ENCODE results near the gene SYNE1. TPM values are rescaled to one million over a fixed set of nuclear protein-coding genes. Genes with fewer than 3 reads are reported as not detected.

Gene SYNE1
- total and polyA plus RNA-seq, 2 of the 8 experiments (the other 6 are each of a cell fraction or from before 2014, with no cell fraction given): 2.8 to 5.5 TPM

- H2AK5ac ChIP-seq (ENCODE audit: low read depth, low read length): no peak overlapping the region
- no peak overlapping the region for H4K5ac ChIP-seq (ENCODE audit: insufficient read length, low read depth, low read length)
- POLR2A ChIA-PET (ENCODE audit: partially characterized antibody): no interaction called here
- TF ChIP-seq SP2 (IDR thresholded peaks at IDR 0.05; ENCODE audit: low read length): no peak
- no peak for TF ChIP-seq POU5F1 (IDR thresholded peaks at IDR 0.05; ENCODE audit: low read depth, low read length)
- TF ChIP-seq MAFK (IDR thresholded peaks at IDR 0.05; ENCODE audit: low read depth, low read length): no peak
- TF ChIP-seq KDM5A (IDR thresholded peaks at IDR 0.05; ENCODE audit: low read length): no peak
- TF ChIP-seq BACH1 (IDR thresholded peaks at IDR 0.05; ENCODE audit: low read length): no peak
- no peak for TF ChIP-seq CBX5 (IDR thresholded peaks at IDR 0.05; ENCODE audit: low read depth, low read length)
- TF ChIP-seq SIN3A (conservative IDR thresholded peaks at IDR 0.05 in 1 of 2, IDR thresholded peaks at IDR 0.05 in 1 of 2; ENCODE audit: low read depth in 1 of 2, low read length in 2 of 2): no peak
- no peak for TF ChIP-seq KDM4A (IDR thresholded peaks at IDR 0.05; ENCODE audit: low read depth, low read length, severe bottlenecking)
- TF ChIP-seq RAD21 (IDR thresholded peaks at IDR 0.05 in 1 of 2, conservative IDR thresholded peaks at IDR 0.05 in 1 of 2; ENCODE audit: low read depth in 2 of 2, low read length in 2 of 2): no peak
- TF ChIP-seq RNF2 (IDR thresholded peaks at IDR 0.05; ENCODE audit: borderline replicate concordance, low read depth, low read length, missing control alignments, poor library complexity, severe bottlenecking): no peak
- no peak for TF ChIP-seq BRCA1 (IDR thresholded peaks at IDR 0.05; ENCODE audit: low read depth, low read length)
- TF ChIP-seq JUND (IDR thresholded peaks at IDR 0.05; ENCODE audit: low read length): no peak
- TF ChIP-seq ASH2L (IDR thresholded peaks at IDR 0.05; ENCODE audit: low read length): no peak
- no peak for TF ChIP-seq SP4 (IDR thresholded peaks at IDR 0.05; ENCODE audit: low read length)
Observed at GRCh38 chr6:152147269-152147668, 489.9 kb downstream of the SYNE1 start.

More at GRCh38 chr6:152147269-152147668, 489.9 kb downstream of the SYNE1 start:
- DNase-seq (ENCODE audit: low read depth in 1 of 2, low spot score in 2 of 2) (no peak), FAIRE-seq (no peak)
- Histone ChIP-seq H3K9ac (replicated peaks in 1 of 4; ENCODE audit: extremely low read depth in 1 of 4, low read depth in 3 of 4, low read length in 3 of 4) (no peak overlapping the region), H2BK20ac (ENCODE audit: low read length) (no peak overlapping the region), H2BK12ac (ENCODE audit: low read depth, low read length) (no peak overlapping the region), H3K27ac (ENCODE audit: low read depth, low read length) (no peak overlapping the region), H3K14ac (ENCODE audit: insufficient read length) (no peak overlapping the region), H3K9me3 (ENCODE audit: insufficient read depth in 2 of 2, low read depth in 1 of 2, low read length in 1 of 2) (no peaks in the 10 kb centered on the region), H3K27me3 (replicated peaks in 1 of 4; ENCODE audit: control insufficient read depth in 3 of 4, extremely low read depth in 1 of 4, insufficient read depth in 3 of 4, low read length in 3 of 4) (no peaks in the 10 kb centered on the region), H2BK5ac (ENCODE audit: low read depth, low read length) (no peak overlapping the region), H3K4me2 (ENCODE audit: insufficient read depth in 1 of 2, low read depth in 2 of 2, low read length in 2 of 2) (no peak overlapping the region), H4K20me1 (replicated peaks in 1 of 2; ENCODE audit: control insufficient read depth in 1 of 2, insufficient read depth in 2 of 2, low read length in 2 of 2) (no peaks in the 10 kb centered on the region), H3K23me2 (ENCODE audit: low read depth, low read length) (no peaks in the 10 kb centered on the region), H4K8ac (ENCODE audit: extremely low read depth, insufficient read depth, low read length) (no peak overlapping the region), H2BK120ac (replicated peaks; ENCODE audit: low read depth, low read length) (no peak overlapping the region), H3K4me3 (ENCODE audit: extremely low read depth in 1 of 4, insufficient read depth in 2 of 4, low read depth in 3 of 4, low read length in 4 of 4) (no peak overlapping the region), H2BK15ac (ENCODE audit: low read length) (no peak overlapping the region), H3K4ac (replicated peaks; ENCODE audit: insufficient read length, low read depth, low read length) (no peak overlapping the region), H3K79me1 (ENCODE audit: low read depth, low read length) (no peaks in the 10 kb centered on the region), H3K18ac (ENCODE audit: extremely low read depth, low read length) (no peak overlapping the region), H3K23ac (ENCODE audit: insufficient read length) (no peak overlapping the region), H3K56ac (replicated peaks; ENCODE audit: insufficient read length, low read depth, low read length) (no peak overlapping the region), H2AFZ (ENCODE audit: low read length) (no peak overlapping the region), H3K4me1 (replicated peaks in 1 of 4; ENCODE audit: control insufficient read depth in 3 of 4, insufficient read depth in 4 of 4, low read length in 3 of 4) (no peaks in the 10 kb centered on the region), H3K79me2 (ENCODE audit: control insufficient read depth in 1 of 2, insufficient read depth in 2 of 2, low read length in 2 of 2) (no peaks in the 10 kb centered on the region), H3K36me3 (ENCODE audit: control insufficient read depth in 2 of 4, insufficient read depth in 4 of 4, low read length in 3 of 4) (no peaks in the 10 kb centered on the region), H4K91ac (replicated peaks; ENCODE audit: insufficient read length, low read length) (no peak overlapping the region)
- 84% methylated on average over 6 of the region's 6 CpGs; no CpG with 5 or more reads in 1 of the 2 experiments for WGBS, 2 experiments (ENCODE audit: extremely low coverage in 1 of 2, insufficient coverage in 1 of 2, insufficient read length in 1 of 2, insufficient replicate concordance in 2 of 2, low coverage in 1 of 2, low lambda C conversion rate in 2 of 2, missing lambda C conversion rate in 1 of 2)
- CTCF ChIA-PET (ENCODE audit: partially characterized antibody): interaction anchor here (2.6 kb wide), 1 partner anchor 12 kb away, joined by 7 read pairs; no protein-coding TSS in a partner anchor

All from H1 (cell line).